HCT116 (cell line): Measurements from ENCODE around the gene SLC22A23. TPM values are rescaled to one million over a fixed set of nuclear protein-coding genes. Genes with fewer than 3 reads are reported as not detected.

Experiments used
- ATAC-seq: fragments of 200-7000 bp; cut with Tn5 transposase; 2 replicates; pipeline ENCODE4 v1.9.1; 2020; ENCODE audit warnings: mild to moderate bottlenecking, moderate library complexity
- BruUV-seq: library from RNA; stranded (reverse); fragments of 400-500 nt; replicated peaks from 2 replicates; lab custom pipeline; 2021; lab: Mats Ljungman, UMichigan
- CTCF ChIA-PET: fragments of 300-600 bp; sonication (Branson Sonifier 250); formaldehyde crosslinking; loops from one replicate; lab custom pipeline; 2021; ENCODE audit warnings: antibody characterized with exemption; lab: Charles Lee
- POLR2A ChIA-PET: fragments of 300-600, 350-600 bp; sonication (Branson Sonifier 250); formaldehyde crosslinking; loops from one replicate; lab custom pipeline; 2021; ENCODE audit warnings: antibody characterized with exemption; lab: Charles Lee
- RAD21 ChIA-PET, 2 experiments: fragments of 300-600 bp; sonication (Branson Sonifier 250); formaldehyde crosslinking; loops; one replicate each; lab custom pipeline; 2023; ENCODE audit warnings: low total read pairs in 2 of 2; ENCODE audit not compliant: uncharacterized antibody in 2 of 2, unreplicated experiment in 2 of 2, low non-redundant PET in 1 of 2; lab: Charles Lee
- DNase-seq: peaks from one replicate; pipeline ENCODE4 v3.0.0-alpha.2; 2010; ENCODE audit warnings: low read depth, low spot score
- H2AFZ ChIP-seq: fragments of 200-600 bp; shearing (Covaris generic), sonication (generic); 2 replicates; pipeline ENCODE4 v1.6.1; 2017; ENCODE audit warnings: low read depth, mixed run types, mixed read lengths, antibody characterized with exemption, low read length; ENCODE audit not compliant: poor library complexity, severe bottlenecking
- H3K27ac ChIP-seq: 2 replicates; pipeline ENCODE4 v1.5.1; 2012; ENCODE audit warnings: low read depth, low read length
- H3K27me3 ChIP-seq: fragments of 200-600 bp; sonication (generic); 2 replicates; pipeline ENCODE4 v1.6.1; 2016; ENCODE audit warnings: mixed run types, low read length, mixed read lengths; ENCODE audit not compliant: insufficient read depth
- H3K36me3 ChIP-seq, 2 experiments: fragments of 200-500 bp in 1 of 2; fragments of 200-600 bp in 1 of 2; sonication (Bioruptor generic) in 1 of 2; sonication (generic) in 1 of 2; 2 replicates each; pipeline versions ENCODE4 v1.5.1 to v1.6.1; 2014 to 2016; ENCODE audit warnings: low read length in 2 of 2, inconsistent platforms in 1 of 2, mixed read lengths in 1 of 2, mixed run types in 1 of 2; ENCODE audit not compliant: insufficient read depth in 2 of 2, control insufficient read depth in 1 of 2
- H3K4me1 ChIP-seq, 2 experiments: fragments of 200-600 bp in 1 of 2; sonication (generic) in 1 of 2; 2 replicates each; pipeline versions ENCODE4 v1.5.1 to v1.6.1; 2012 to 2017; ENCODE audit warnings: low read length in 2 of 2, inconsistent platforms in 1 of 2, mild to moderate bottlenecking in 1 of 2, mixed read lengths in 1 of 2, mixed run types in 1 of 2, moderate library complexity in 1 of 2; ENCODE audit not compliant: insufficient read depth in 2 of 2, control insufficient read depth in 1 of 2
- H3K4me2 ChIP-seq: fragments of 200-600 bp; sonication (generic); 2 replicates; pipeline ENCODE4 v1.6.1; 2017; ENCODE audit warnings: mixed run types, low read length, mixed read lengths
- H3K4me3 ChIP-seq, 2 experiments: fragments of 200-600 bp in 1 of 2; sonication (generic) in 1 of 2; replicated peaks in 1 of 2; 2 replicates each; pipeline ENCODE4 v1.5.1; 2011 to 2016; ENCODE audit warnings: low read length in 2 of 2, control low read depth in 1 of 2, low read depth in 1 of 2, mild to moderate bottlenecking in 1 of 2, mixed read lengths in 1 of 2, mixed run types in 1 of 2
- H3K79me2 ChIP-seq: fragments of 200-600 bp; sonication (generic); 2 replicates; pipeline ENCODE4 v1.6.1; 2017; ENCODE audit warnings: mild to moderate bottlenecking, mixed run types, low read length, moderate library complexity, mixed read lengths; ENCODE audit not compliant: insufficient read depth
- H3K9ac ChIP-seq: fragments of 200-600 bp; sonication (generic); 2 replicates; pipeline ENCODE4 v1.6.1; 2016; ENCODE audit warnings: low read length, mixed read lengths
- H3K9me2 ChIP-seq: fragments of 200-600 bp; sonication (generic), shearing (Covaris generic); 2 replicates; pipeline ENCODE4 v1.6.1; 2017; ENCODE audit warnings: mixed run types, mild to moderate bottlenecking, moderate library complexity; ENCODE audit not compliant: insufficient read depth
- H3K9me3 ChIP-seq, 2 experiments: fragments of 200-500 bp in 1 of 2; fragments of 200-600 bp in 1 of 2; sonication (Bioruptor generic) in 1 of 2; sonication (generic) in 1 of 2; 2 replicates each; pipeline ENCODE4 v1.6.1; 2014 to 2017; ENCODE audit warnings: low read length in 2 of 2, mixed read lengths in 2 of 2, inconsistent platforms in 1 of 2, low read depth in 1 of 2, mild to moderate bottlenecking in 1 of 2, mixed run types in 1 of 2, moderate library complexity in 1 of 2; ENCODE audit not compliant: control insufficient read depth in 1 of 2, insufficient read depth in 1 of 2
- H4K20me1 ChIP-seq: fragments of 200-600 bp; sonication (generic), shearing (Covaris generic); 2 replicates; pipeline ENCODE4 v1.6.1; 2017; ENCODE audit warnings: mixed run types, mild to moderate bottlenecking, moderate library complexity; ENCODE audit not compliant: insufficient read depth
- CBX3 ChIP-seq: IDR thresholded peaks from 2 replicates; pipeline ENCODE4 v1.6.1; 2012; ENCODE audit warnings: low read depth
- CEBPB ChIP-seq: IDR thresholded peaks from 2 replicates; pipeline ENCODE4 v1.6.1; 2012; ENCODE audit warnings: low read depth
- EGR1 ChIP-seq: IDR thresholded peaks from 2 replicates; pipeline ENCODE4 v1.6.1; 2012; ENCODE audit warnings: low read depth
- ELF1 ChIP-seq: IDR thresholded peaks from 2 replicates; pipeline ENCODE4 v1.6.1; 2012; ENCODE audit warnings: low read depth, borderline replicate concordance
- EZH2 ChIP-seq: fragments of 200-600 bp; sonication (generic); IDR thresholded peaks from 2 replicates; pipeline ENCODE4 v1.6.1; 2017; ENCODE audit warnings: antibody characterized with exemption, mixed run types
- EZH2phosphoT487 ChIP-seq: fragments of 200-600 bp; IDR thresholded peaks from 2 replicates; pipeline ENCODE4 v1.6.1; 2018; ENCODE audit warnings: antibody characterized with exemption, borderline replicate concordance
- POLR2AphosphoS5 ChIP-seq: IDR thresholded peaks from 2 replicates; pipeline ENCODE4 v1.6.1; 2011; ENCODE audit warnings: mild to moderate bottlenecking, low read depth, low read length, moderate library complexity
- RAD21 ChIP-seq: IDR thresholded peaks from 2 replicates; pipeline ENCODE4 v1.6.1; 2012; ENCODE audit warnings: low read depth, mild to moderate bottlenecking
- SIN3A ChIP-seq: IDR thresholded peaks from 2 replicates; pipeline ENCODE4 v1.6.1; 2012; ENCODE audit warnings: low read depth
- SRF ChIP-seq: IDR thresholded peaks from 2 replicates; pipeline ENCODE4 v1.6.1; 2012; ENCODE audit warnings: low read depth
- TCF7L2 ChIP-seq: IDR thresholded peaks from 2 replicates; pipeline ENCODE4 v1.7.0; 2011; ENCODE audit warnings: borderline replicate concordance, inconsistent platforms; ENCODE audit not compliant: insufficient read depth, insufficient read length; ENCODE audit errors: extremely low read depth
- ZFX ChIP-seq: fragments of 450-650 bp; IDR thresholded peaks from 2 replicates; pipeline ENCODE4 v1.6.1; 2017
- ZNF274 ChIP-seq: fragments of 200-500 bp; sonication (Bioruptor generic); IDR thresholded peaks from 2 replicates; pipeline ENCODE4 v1.6.1; 2014; ENCODE audit warnings: mild to moderate bottlenecking, low read depth, low read length, inconsistent platforms
- intact Hi-C: fragments of 100-400 bp; cut with micrococcal nuclease; formaldehyde crosslinking; loops from 2 replicates; pipeline ENCODE4 v1.10.0; 2022
- total RNA-seq: library from RNA; stranded (reverse); gene quantifications from one replicate; pipeline ENCODE4 v1.2.1, GENCODE V29; 2021; ENCODE audit not compliant: unreplicated experiment
- TF ChIP-seq, protein P1 (sequence below): IDR thresholded peaks from 2 replicates; pipeline ENCODE4 v1.6.1; 2012; ENCODE audit warnings: low read depth
- TF ChIP-seq, protein P2 (sequence below): IDR thresholded peaks from 2 replicates; pipeline ENCODE4 v1.6.1; 2012
- TF ChIP-seq, protein P3 (sequence below): IDR thresholded peaks from 2 replicates; pipeline ENCODE4 v1.6.1; 2012

The SLC22A23 gene
- total RNA-seq, 1 experiment from 2014 or later, result 11.5 TPM

DNA sequence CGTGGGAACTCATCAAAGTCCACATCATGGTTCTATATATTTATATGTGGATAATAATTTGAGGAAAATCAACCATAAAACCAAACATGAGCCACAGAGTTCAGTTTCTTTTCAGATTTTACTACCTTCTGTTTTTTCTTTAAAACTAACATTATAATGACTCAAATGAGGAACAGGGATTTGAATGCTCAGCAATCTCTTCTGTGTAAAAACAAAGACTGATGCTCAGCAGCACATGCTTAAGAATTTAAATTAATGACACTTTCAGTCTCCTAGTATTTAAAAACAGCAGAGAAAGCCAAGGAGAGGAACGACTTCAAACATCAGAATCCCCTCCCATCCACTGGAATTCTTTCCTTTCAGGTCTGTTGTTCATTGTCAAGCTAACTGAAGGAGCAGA, 125.4 kb downstream of the SLC22A23 start:
- no peaks in the 10 kb centered on the region for H3K36me3 ChIP-seq
- DNase-seq (no peak), ATAC-seq (no peak)
- no peak overlapping the region for H3K9ac ChIP-seq
- no TSS peak for BruUV-seq
- H3K27ac ChIP-seq, result no peak overlapping the region
- intact Hi-C loops, result no loop called here
- no peaks in the 10 kb centered on the region for H3K4me1 ChIP-seq
- RAD21 ChIA-PET, result no interaction called here
- POLR2A ChIA-PET, result no interaction called here
- H3K9me2 ChIP-seq, result no peaks in the 10 kb centered on the region
- H3K27me3 ChIP-seq, result no peaks in the 10 kb centered on the region
- CTCF ChIA-PET, result no interaction called here
- no peak overlapping the region for H2AFZ ChIP-seq
- no peaks in the 10 kb centered on the region for H4K20me1 ChIP-seq
- H3K79me2 ChIP-seq, result no peaks in the 10 kb centered on the region
- H3K9me3 ChIP-seq, result no peaks in the 10 kb centered on the region
- no peak overlapping the region for H3K4me3 ChIP-seq
- TF ChIP-seq, protein P1, sequence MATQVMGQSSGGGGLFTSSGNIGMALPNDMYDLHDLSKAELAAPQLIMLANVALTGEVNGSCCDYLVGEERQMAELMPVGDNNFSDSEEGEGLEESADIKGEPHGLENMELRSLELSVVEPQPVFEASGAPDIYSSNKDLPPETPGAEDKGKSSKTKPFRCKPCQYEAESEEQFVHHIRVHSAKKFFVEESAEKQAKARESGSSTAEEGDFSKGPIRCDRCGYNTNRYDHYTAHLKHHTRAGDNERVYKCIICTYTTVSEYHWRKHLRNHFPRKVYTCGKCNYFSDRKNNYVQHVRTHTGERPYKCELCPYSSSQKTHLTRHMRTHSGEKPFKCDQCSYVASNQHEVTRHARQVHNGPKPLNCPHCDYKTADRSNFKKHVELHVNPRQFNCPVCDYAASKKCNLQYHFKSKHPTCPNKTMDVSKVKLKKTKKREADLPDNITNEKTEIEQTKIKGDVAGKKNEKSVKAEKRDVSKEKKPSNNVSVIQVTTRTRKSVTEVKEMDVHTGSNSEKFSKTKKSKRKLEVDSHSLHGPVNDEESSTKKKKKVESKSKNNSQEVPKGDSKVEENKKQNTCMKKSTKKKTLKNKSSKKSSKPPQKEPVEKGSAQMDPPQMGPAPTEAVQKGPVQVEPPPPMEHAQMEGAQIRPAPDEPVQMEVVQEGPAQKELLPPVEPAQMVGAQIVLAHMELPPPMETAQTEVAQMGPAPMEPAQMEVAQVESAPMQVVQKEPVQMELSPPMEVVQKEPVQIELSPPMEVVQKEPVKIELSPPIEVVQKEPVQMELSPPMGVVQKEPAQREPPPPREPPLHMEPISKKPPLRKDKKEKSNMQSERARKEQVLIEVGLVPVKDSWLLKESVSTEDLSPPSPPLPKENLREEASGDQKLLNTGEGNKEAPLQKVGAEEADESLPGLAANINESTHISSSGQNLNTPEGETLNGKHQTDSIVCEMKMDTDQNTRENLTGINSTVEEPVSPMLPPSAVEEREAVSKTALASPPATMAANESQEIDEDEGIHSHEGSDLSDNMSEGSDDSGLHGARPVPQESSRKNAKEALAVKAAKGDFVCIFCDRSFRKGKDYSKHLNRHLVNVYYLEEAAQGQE, result no peak
- TF ChIP-seq POLR2AphosphoS5, result no peak
- no peak for TF ChIP-seq RAD21
- TF ChIP-seq, protein P2, sequence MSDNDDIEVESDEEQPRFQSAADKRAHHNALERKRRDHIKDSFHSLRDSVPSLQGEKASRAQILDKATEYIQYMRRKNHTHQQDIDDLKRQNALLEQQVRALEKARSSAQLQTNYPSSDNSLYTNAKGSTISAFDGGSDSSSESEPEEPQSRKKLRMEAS, result no peak
- TF ChIP-seq CBX3, result no peak
- no peak for TF ChIP-seq TCF7L2
- no peak for TF ChIP-seq EGR1
- no peak for TF ChIP-seq EZH2
- TF ChIP-seq SIN3A, result no peak
- TF ChIP-seq CEBPB, result no peak
- TF ChIP-seq, protein P3, sequence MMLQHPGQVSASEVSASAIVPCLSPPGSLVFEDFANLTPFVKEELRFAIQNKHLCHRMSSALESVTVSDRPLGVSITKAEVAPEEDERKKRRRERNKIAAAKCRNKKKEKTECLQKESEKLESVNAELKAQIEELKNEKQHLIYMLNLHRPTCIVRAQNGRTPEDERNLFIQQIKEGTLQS, result no peak
- no peak for TF ChIP-seq ZNF274
- no peak for TF ChIP-seq ZFX
- TF ChIP-seq ELF1, result no peak
- TF ChIP-seq EZH2phosphoT487, result no peak
- TF ChIP-seq SRF, result no peak
- no peak overlapping the region for H3K4me2 ChIP-seq
